HS-5 (cell line): ENCODE measurements around the gene LIPI.
"Not testable (repeated sequence)": the region's sequence is repeated elsewhere in the genome, so short reads cannot be mapped to it uniquely, and the experiment has no call there.

Experiments
- DNase-seq: peaks from one replicate; pipeline ENCODE4 v3.0.0-alpha.2; 2012; ENCODE audit warnings: low read depth

LIPI gene

GRCh38 chr21:14116080-14116481, 94.7 kb downstream of the LIPI start:
- DNase-seq: no peak

GRCh38 chr21:14115646-14116045, 95.1 kb downstream of the LIPI start:
- no peak for DNase-seq

- DNase-seq: no peak
Measured at GRCh38 chr21:14114251-14114650, 96.5 kb downstream of the LIPI start.

- not testable (repeated sequence) for DNase-seq
Measured at GRCh38 chr21:14104564-14104963, 106.2 kb downstream of the LIPI start.

GRCh38 chr21:14099570-14099969, 111.2 kb downstream of the LIPI start:
- DNase-seq: no peak

- no peak for DNase-seq
Measured at GRCh38 chr21:14097881-14098499, 112.8 kb downstream of the LIPI start.

GRCh38 chr21:14096577-14096976, 114.2 kb downstream of the LIPI start:
- DNase-seq: no peak

- no peak for DNase-seq
Measured at GRCh38 chr21:14096172-14096571, 114.6 kb downstream of the LIPI start.

- DNase-seq: no peak
Measured at GRCh38 chr21:14095056-14095455, 115.7 kb downstream of the LIPI start.

- no peak for DNase-seq
Measured at GRCh38 chr21:14092834-14093560, 117.8 kb downstream of the LIPI start.

GRCh38 chr21:14090184-14090583, 120.6 kb downstream of the LIPI start:
- not testable (repeated sequence) for DNase-seq

- DNase-seq: no peak
Measured at GRCh38 chr21:14088391-14088790, 122.4 kb downstream of the LIPI start.

- DNase-seq: no peak
Measured at GRCh38 chr21:14086553-14086952, 124.2 kb downstream of the LIPI start.

- DNase-seq: no peak
Measured at GRCh38 chr21:14084701-14085100, 126.1 kb downstream of the LIPI start.

- DNase-seq: no peak
Measured at GRCh38 chr21:14084068-14084501, 126.7 kb downstream of the LIPI start.

GRCh38 chr21:14080764-14081096, 130.0 kb downstream of the LIPI start:
- no peak for DNase-seq

GRCh38 chr21:14080040-14080763, 130.6 kb downstream of the LIPI start:
- no peak for DNase-seq

- DNase-seq: no peak
Measured at GRCh38 chr21:14078746-14079375, 131.9 kb downstream of the LIPI start.

- DNase-seq: no peak
Measured at GRCh38 chr21:14076143-14076806, 134.5 kb downstream of the LIPI start.

- DNase-seq: no peak
Measured at GRCh38 chr21:14075346-14076142, 135.2 kb downstream of the LIPI start.

GRCh38 chr21:14074177-14074576, 136.6 kb downstream of the LIPI start:
- DNase-seq: no peak
